ACC112 (cell line): ENCODE measurements around the gene KLHL22.
"Not testable (repeated sequence)": the region's sequence is repeated elsewhere in the genome, so short reads cannot be mapped to it uniquely, and the experiment has no call there.

Experiments
- H2AFZ ChIP-seq: fragments of 200-600 bp; sonication (generic); one replicate; pipeline ENCODE4 v1.6.0; 2017; ENCODE audit warnings: antibody characterized with exemption, low read length; ENCODE audit not compliant: unreplicated experiment
- H3K27ac ChIP-seq: fragments of 200-600 bp; sonication (generic); 2 replicates; pipeline ENCODE4 v1.5.1; 2014; ENCODE audit warnings: low read depth, mild to moderate bottlenecking, antibody characterized with exemption, low read length, moderate library complexity
- H3K27me3 ChIP-seq: fragments of 200-600 bp; sonication (generic); 2 replicates; pipeline ENCODE4 v1.6.1; 2014; ENCODE audit warnings: mild to moderate bottlenecking, antibody characterized with exemption, low read length, moderate library complexity, mixed read lengths; ENCODE audit not compliant: insufficient read depth
- H3K36me3 ChIP-seq: fragments of 200-600 bp; sonication (generic); 2 replicates; pipeline ENCODE4 v1.6.1; 2016; ENCODE audit warnings: mild to moderate bottlenecking, antibody characterized with exemption, low read length, moderate library complexity, mixed read lengths; ENCODE audit not compliant: insufficient read depth
- H3K4me1 ChIP-seq: fragments of 200-600 bp; sonication (generic); one replicate; pipeline ENCODE4 v1.6.1; 2016; ENCODE audit warnings: low read length, mixed read lengths; ENCODE audit not compliant: insufficient read depth, unreplicated experiment, control insufficient read depth
- H3K4me3 ChIP-seq: fragments of 200-600 bp; sonication (generic); 2 replicates; pipeline ENCODE4 v1.5.1; 2014; ENCODE audit warnings: mild to moderate bottlenecking, low read depth, low read length
- H3K79me2 ChIP-seq: fragments of 200-600 bp; sonication (generic); one replicate; pipeline ENCODE4 v1.6.0; 2016; ENCODE audit warnings: low read length; ENCODE audit not compliant: control insufficient read depth, unreplicated experiment, insufficient read depth

The KLHL22 gene

GRCh38 chr22:20457506-20458240 is 37.9 kb downstream of the KLHL22 start:
- Histone ChIP-seq H3K4me1 (peaks cover 4% of the 10 kb centered on the region), H3K27me3 (no peaks in the 10 kb centered on the region), H3K36me3 (no peaks in the 10 kb centered on the region), H2AFZ (no peak overlapping the region), H3K79me2 (no peaks in the 10 kb centered on the region), H3K27ac (no peak overlapping the region), H3K4me3 (no peak overlapping the region)

- peaks cover 4% of the 10 kb centered on the region for H3K4me1 ChIP-seq
- no peak overlapping the region for H2AFZ ChIP-seq
- no peak overlapping the region for H3K4me3 ChIP-seq
- no peaks in the 10 kb centered on the region for H3K79me2 ChIP-seq
- H3K36me3 ChIP-seq, result no peaks in the 10 kb centered on the region
- no peaks in the 10 kb centered on the region for H3K27me3 ChIP-seq
- H3K27ac ChIP-seq, result no peak overlapping the region
Measured at GRCh38 chr22:20456722-20457076, 38.9 kb downstream of the KLHL22 start.

- no peaks in the 10 kb centered on the region for H3K36me3 ChIP-seq
Measured at GRCh38 chr22:20456064-20456721, 39.4 kb downstream of the KLHL22 start.

GRCh38 chr22:20455709-20456063 is 39.9 kb downstream of the KLHL22 start:
- H3K4me3 ChIP-seq, result no peak overlapping the region
- H3K36me3 ChIP-seq, result no peaks in the 10 kb centered on the region
- H3K27ac ChIP-seq, result no peak overlapping the region
- no peaks in the 10 kb centered on the region for H3K79me2 ChIP-seq
- no peak overlapping the region for H2AFZ ChIP-seq
- H3K27me3 ChIP-seq, result no peaks in the 10 kb centered on the region
- peaks cover 4% of the 10 kb centered on the region for H3K4me1 ChIP-seq

More at GRCh38 chr22:20456064-20456721, 39.4 kb downstream of the KLHL22 start:
- Histone ChIP-seq H3K4me1 (peaks cover 4% of the 10 kb centered on the region), H3K4me3 (no peak overlapping the region), H3K27me3 (no peaks in the 10 kb centered on the region), H2AFZ (no peak overlapping the region), H3K27ac (no peak overlapping the region), H3K79me2 (no peaks in the 10 kb centered on the region)

- Histone ChIP-seq H3K36me3 (no peaks in the 10 kb centered on the region), H3K27ac (no peak overlapping the region), H2AFZ (no peak overlapping the region), H3K4me1 (peaks cover 4% of the 10 kb centered on the region), H3K27me3 (no peaks in the 10 kb centered on the region), H3K79me2 (no peaks in the 10 kb centered on the region), H3K4me3 (no peak overlapping the region)
Measured at GRCh38 chr22:20453222-20453621, 42.4 kb downstream of the KLHL22 start.

GRCh38 chr22:20451920-20452319 is 43.7 kb downstream of the KLHL22 start:
- no peaks in the 10 kb centered on the region for H3K36me3 ChIP-seq
- H3K79me2 ChIP-seq, result no peaks in the 10 kb centered on the region
- peaks cover 4% of the 10 kb centered on the region for H3K4me1 ChIP-seq
- H2AFZ ChIP-seq, result no peak overlapping the region
- no peak overlapping the region for H3K4me3 ChIP-seq
- H3K27me3 ChIP-seq, result no peaks in the 10 kb centered on the region
- no peak overlapping the region for H3K27ac ChIP-seq

GRCh38 chr22:20451129-20451778 is 44.3 kb downstream of the KLHL22 start:
- not testable (repeated sequence) for H3K27ac ChIP-seq

GRCh38 chr22:20450551-20450906 is 45.1 kb downstream of the KLHL22 start:
- Histone ChIP-seq H3K79me2 (no peaks in the 10 kb centered on the region), H3K36me3 (no peaks in the 10 kb centered on the region), H3K27ac (no peak overlapping the region), H3K4me3 (no peak overlapping the region), H2AFZ (no peak overlapping the region), H3K27me3 (no peaks in the 10 kb centered on the region), H3K4me1 (no peaks in the 10 kb centered on the region)

More at GRCh38 chr22:20451129-20451778, 44.3 kb downstream of the KLHL22 start:
- not testable (repeated sequence) for H3K27me3 ChIP-seq, H3K79me2 ChIP-seq, H3K4me3 ChIP-seq, H3K4me1 ChIP-seq, H3K36me3 ChIP-seq, H2AFZ ChIP-seq

- Histone ChIP-seq H3K4me1 (no peaks in the 10 kb centered on the region), H3K27me3 (no peaks in the 10 kb centered on the region), H3K36me3 (no peaks in the 10 kb centered on the region), H3K4me3 (no peak overlapping the region), H2AFZ (no peak overlapping the region), H3K79me2 (no peaks in the 10 kb centered on the region), H3K27ac (no peak overlapping the region)
Measured at GRCh38 chr22:20449819-20450550, 45.6 kb downstream of the KLHL22 start.

- no peaks in the 10 kb centered on the region for H3K27me3 ChIP-seq
- H3K27ac ChIP-seq, result no peak overlapping the region
- H3K4me1 ChIP-seq, result no peaks in the 10 kb centered on the region
- H2AFZ ChIP-seq, result no peak overlapping the region
- no peaks in the 10 kb centered on the region for H3K79me2 ChIP-seq
- H3K4me3 ChIP-seq, result no peak overlapping the region
- H3K36me3 ChIP-seq, result no peaks in the 10 kb centered on the region
Measured at GRCh38 chr22:20448630-20449029, 47.0 kb downstream of the KLHL22 start.
